Fibroblast of mammary gland (primary cell): Measurements from ENCODE around the gene ST8SIA4.
A peak's percentile ranks its signal among the peaks of the same experiment; 100 is the strongest.

Source experiments
- DNase-seq: peaks from one replicate; pipeline ENCODE4 v3.0.0-alpha.2; 2010; ENCODE audit warnings: low read depth
- H3K4me3 ChIP-seq: 2 replicates; pipeline ENCODE4 v1.5.1; 2011; ENCODE audit warnings: low read depth, mild to moderate bottlenecking, low read length, moderate library complexity; ENCODE audit not compliant: control insufficient read depth
- CTCF ChIP-seq: conservative IDR thresholded peaks from 2 replicates; pipeline ENCODE4 v1.5.1; 2011; ENCODE audit warnings: low read depth, low read length, inconsistent platforms; ENCODE audit not compliant: control insufficient read depth, insufficient read depth

Gene ST8SIA4

DNA sequence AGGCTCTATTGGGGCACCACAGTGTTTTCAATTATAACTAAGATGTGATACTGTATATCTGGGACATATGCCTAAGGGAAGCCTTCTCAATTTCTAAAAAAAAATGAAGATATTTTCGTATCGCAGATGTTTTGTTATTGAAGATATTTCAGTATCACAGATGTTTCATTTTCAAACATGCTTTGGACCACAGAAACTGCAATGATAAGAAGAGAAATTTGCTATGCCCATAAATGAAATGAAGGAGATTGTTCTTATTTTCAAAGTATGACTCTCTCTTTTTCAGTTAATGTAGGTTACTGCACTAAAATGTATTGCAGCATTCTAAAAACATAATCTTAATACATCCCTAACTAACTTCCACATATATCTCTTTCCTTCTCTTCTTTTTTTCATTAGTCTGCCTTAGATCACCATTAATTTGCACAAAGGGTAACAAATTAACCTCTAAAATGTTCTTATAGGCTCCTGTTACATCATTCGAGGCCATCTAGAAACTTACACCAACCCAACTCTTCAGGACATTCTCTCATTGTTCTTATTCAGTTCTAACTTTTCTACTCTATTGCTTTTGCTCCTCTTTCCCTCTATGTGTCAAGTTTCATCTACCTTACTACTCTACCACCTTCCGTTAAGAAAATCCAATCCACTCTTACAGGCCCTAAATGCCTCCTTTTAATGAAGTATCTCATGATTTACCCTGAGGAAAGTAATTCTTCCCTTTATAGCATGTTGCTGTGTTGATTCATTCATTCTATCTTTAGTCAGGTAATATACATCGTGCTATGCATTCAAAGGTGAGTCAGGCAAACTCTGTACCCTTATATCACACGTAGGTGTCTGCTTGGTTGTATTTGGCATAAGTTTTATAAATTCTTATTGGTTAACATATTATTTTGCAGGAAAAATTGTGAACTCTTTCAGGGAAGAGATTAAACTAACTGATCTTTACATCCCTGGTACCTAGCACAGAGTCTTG, 70.5 kb downstream of the ST8SIA4 start:
- no peak for TF ChIP-seq CTCF
- DNase-seq, result no peak
- no peak overlapping the region for H3K4me3 ChIP-seq

DNA sequence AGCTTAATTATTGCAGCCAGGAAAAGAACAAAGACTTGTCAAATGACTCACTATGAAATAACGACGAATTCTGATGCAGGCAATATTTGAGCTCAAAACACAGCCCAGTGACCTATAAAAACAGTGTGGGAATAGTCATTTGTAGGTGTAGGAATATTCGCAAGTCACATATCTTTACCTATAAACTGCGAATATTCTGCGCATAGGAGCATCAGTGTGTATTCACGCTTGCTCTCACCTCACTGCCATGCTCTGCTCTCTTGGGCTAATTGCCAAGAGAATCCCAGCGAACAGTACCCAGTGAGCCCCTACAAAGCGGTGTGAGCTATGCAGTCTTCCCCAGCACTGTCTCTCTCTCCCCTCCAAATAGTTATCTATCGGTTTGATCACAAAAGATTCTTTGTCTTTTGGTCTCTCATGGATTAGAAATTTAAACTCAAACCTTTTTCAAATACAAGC, 74.2 kb downstream of the ST8SIA4 start:
- no peak for TF ChIP-seq CTCF
- H3K4me3 ChIP-seq, result no peak overlapping the region
- no peak for DNase-seq

DNA sequence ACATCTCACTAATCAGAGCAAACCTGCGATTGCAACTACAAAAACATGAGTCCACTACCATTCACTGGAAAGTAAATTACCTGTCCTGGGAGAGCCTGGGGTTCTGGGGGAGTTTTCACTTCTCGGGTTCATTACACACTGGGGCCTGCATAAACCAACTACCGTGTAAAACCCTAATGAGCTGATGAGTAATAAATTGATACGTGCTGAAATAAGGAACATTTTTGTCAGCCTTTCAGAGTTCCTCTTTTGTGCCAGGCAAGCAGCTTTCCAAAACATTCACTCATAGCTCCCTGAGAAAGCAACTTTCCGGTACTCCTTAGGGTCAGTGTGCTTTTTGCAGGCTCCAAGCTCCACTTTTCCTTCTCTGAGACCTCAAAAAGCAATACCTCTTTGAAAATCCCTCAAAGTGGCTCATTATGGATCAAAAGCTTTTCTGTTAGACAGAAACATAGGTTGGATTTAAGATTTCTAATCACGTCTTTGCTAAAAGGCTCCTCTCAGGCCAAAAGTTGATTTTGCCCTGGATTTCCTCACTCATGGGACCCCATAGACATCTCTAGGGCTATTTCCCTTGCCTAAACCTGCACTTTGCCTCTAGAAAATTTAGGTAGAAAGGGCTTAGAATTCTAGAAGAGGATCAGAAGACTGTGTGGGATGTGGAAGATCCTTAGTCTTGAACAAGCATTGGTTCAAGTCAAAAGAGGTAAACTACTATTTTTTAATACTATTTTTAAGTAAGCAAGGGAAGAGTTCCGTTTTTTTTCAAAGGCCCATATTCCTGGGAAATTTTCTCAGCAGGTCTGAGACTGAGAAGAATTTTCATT, 74.8 kb downstream of the ST8SIA4 start:
- TF ChIP-seq CTCF, result no peak
- no peak for DNase-seq
- no peak overlapping the region for H3K4me3 ChIP-seq

GRCh38 chr5:100827481-100827889, 75.6 kb downstream of the ST8SIA4 start:
- H3K4me3 ChIP-seq, result no peak overlapping the region
- no peak for TF ChIP-seq CTCF
- peak; percentile 5 for DNase-seq

DNA sequence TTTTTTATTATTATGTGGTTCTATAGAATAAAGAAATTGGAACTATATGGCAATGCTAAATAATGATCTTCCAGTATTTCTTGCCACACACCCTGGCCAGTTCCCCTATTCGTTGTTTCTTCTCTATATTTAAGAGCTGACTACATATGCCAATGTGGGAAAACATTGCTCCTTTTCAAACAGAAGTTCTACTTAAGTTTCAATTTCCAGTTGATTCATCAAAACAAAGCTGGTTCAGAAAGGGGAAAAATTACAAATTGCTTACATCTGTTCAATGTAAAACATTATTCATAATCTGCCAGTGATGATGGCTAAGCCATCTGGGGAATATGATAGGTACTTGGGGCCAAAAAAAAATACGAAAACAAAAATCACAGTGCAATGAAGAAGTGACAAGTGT, 76.9 kb downstream of the ST8SIA4 start:
- no peak for TF ChIP-seq CTCF
- DNase-seq, result no peak
- H3K4me3 ChIP-seq, result no peak overlapping the region

DNA sequence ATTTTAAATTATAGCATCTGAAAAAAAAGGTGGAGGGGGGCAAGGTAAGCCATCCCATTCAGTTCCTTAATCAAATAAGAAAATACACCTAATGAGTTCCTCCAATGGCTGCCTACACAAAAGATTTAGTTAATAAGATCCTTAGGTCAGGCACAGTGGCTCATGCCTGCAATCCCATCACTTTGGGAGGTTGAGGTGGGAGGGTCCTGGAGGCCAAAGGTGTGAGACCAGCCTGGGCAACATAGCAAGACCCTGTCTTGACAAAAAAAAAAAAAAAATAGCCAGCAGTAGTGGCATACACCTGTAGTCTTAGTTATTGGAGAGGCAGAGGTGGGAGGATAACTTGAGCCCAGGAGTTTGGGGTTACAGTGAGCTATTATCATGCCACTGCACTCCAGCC, 78.4 kb downstream of the ST8SIA4 start:
- H3K4me3 ChIP-seq, result no peak overlapping the region
- no peak for DNase-seq
- no peak for TF ChIP-seq CTCF
